ENCODE measurements around the gene KDM4B. TPM values are rescaled to one million over a fixed set of nuclear protein-coding genes. Genes with fewer than 3 reads are reported as not detected.

The KDM4B gene
- total and polyA plus RNA-seq, 2 donors (not counting 1 experiment from before 2014, with no cell fraction given) = 75.5 to 205 TPM

- peaks cover 0 to 27% of the 10 kb centered on the region in 2 experiments for H3K36me3 ChIP-seq (replicated peaks in 1 of 2; ENCODE audit: control extremely low read depth in 1 of 2, control insufficient read depth in 1 of 2, extremely low read depth in 1 of 2, insufficient read depth in 2 of 2, low read length in 1 of 2)
- no peak overlapping the region for H3K4me3 ChIP-seq (ENCODE audit: control extremely low read depth in 1 of 5, extremely low read depth in 1 of 5, insufficient read depth in 1 of 5, low read depth in 2 of 5, low read length in 4 of 5)
These were observed 93.9 kb downstream of the KDM4B start for GRCh38 chr19:5062799-5063198.

DNA sequence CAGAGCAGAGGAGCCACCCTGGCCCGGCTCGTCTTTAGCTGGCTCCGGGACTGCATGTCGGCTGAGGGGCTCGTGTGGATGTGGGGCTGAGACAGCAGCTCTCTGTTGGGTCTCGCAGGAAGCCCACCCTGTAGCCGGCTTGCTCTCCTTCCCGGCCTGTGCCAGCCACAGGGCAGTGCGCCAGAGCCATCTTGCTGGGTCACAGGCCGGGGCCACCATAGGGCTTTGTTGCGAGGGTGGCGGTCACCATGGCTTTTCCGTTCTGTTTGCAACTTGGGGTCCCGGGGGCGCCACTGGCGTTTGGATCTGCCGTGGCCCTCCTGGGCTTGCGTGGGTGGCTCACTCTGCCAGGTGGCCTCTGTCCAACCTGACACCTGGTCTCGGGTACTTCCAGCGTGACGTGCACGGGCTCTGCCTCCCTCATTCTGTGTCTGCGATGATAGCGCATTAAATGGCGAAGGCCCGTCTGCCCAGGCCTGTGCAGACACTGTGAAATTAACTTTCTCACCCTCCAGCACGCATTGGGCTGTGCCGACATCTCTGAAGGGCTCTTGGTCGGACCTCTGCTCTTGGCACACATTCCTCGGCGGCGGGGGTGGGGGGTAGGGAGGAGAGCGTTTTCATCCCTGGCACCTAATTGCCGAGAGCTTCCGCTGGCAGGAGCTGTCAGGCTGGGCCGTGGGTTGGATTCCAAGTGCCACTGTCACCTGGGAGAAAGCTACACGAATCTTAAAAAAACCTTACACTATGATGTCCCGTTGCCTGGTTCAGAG lies 95.1 kb downstream of the KDM4B start:
- Mint-ChIP-seq H3K9me3 (ENCODE audit: insufficient read depth) (peaks cover 5% of the 10 kb centered on the region), H3K4me1 (no peaks in the 10 kb centered on the region), H3K27me3 (no peaks in the 10 kb centered on the region), H3K4me3 (no peak overlapping the region), H3K27ac (no peak overlapping the region)
- 98% methylated on average over 31 of the region's 38 CpGs for WGBS (ENCODE audit: insufficient coverage)
- Histone ChIP-seq H3K9me3 (ENCODE audit: control extremely low read depth in 1 of 3, control insufficient read depth in 2 of 3, insufficient read depth in 1 of 3, low read length in 2 of 3) (peaks cover 0 to 26% (median 8%) of the 10 kb centered on the region in 3 donors), H3K4me2 (replicated peaks; ENCODE audit: low read depth, low read length, poor library complexity, severe bottlenecking) (no peak overlapping the region), H3K4me3 (ENCODE audit: control extremely low read depth in 1 of 5, extremely low read depth in 1 of 5, insufficient read depth in 1 of 5, low read depth in 2 of 5, low read length in 4 of 5) (no peak overlapping the region), H3K27me3 (replicated peaks in 1 of 4; ENCODE audit: control extremely low read depth in 1 of 4, control insufficient read depth in 3 of 4, insufficient read depth in 4 of 4, low read length in 3 of 4) (no peaks in the 10 kb centered on the region), H3K9ac (ENCODE audit: low read length) (no peak overlapping the region), H4K20me1 (ENCODE audit: control insufficient read depth, insufficient read depth, low read length, poor library complexity, severe bottlenecking) (peaks cover 11% of the 10 kb centered on the region), H2AFZ (ENCODE audit: insufficient read depth, low read depth, low read length, poor library complexity, severe bottlenecking) (no peak overlapping the region), H3K36me3 (replicated peaks in 1 of 2; ENCODE audit: control extremely low read depth in 1 of 2, control insufficient read depth in 1 of 2, extremely low read depth in 1 of 2, insufficient read depth in 2 of 2, low read length in 1 of 2) (peaks cover 0 to 27% of the 10 kb centered on the region in 2 experiments), H3K4me1 (ENCODE audit: control insufficient read depth in 2 of 2, insufficient read depth in 2 of 2, low read length in 2 of 2) (no peaks in the 10 kb centered on the region), H3K79me2 (ENCODE audit: control insufficient read depth, insufficient read depth, low read length) (no peaks in the 10 kb centered on the region), H3K27ac (ENCODE audit: low read length in 2 of 2) (no peak overlapping the region)
- TF ChIP-seq, protein P1, sequence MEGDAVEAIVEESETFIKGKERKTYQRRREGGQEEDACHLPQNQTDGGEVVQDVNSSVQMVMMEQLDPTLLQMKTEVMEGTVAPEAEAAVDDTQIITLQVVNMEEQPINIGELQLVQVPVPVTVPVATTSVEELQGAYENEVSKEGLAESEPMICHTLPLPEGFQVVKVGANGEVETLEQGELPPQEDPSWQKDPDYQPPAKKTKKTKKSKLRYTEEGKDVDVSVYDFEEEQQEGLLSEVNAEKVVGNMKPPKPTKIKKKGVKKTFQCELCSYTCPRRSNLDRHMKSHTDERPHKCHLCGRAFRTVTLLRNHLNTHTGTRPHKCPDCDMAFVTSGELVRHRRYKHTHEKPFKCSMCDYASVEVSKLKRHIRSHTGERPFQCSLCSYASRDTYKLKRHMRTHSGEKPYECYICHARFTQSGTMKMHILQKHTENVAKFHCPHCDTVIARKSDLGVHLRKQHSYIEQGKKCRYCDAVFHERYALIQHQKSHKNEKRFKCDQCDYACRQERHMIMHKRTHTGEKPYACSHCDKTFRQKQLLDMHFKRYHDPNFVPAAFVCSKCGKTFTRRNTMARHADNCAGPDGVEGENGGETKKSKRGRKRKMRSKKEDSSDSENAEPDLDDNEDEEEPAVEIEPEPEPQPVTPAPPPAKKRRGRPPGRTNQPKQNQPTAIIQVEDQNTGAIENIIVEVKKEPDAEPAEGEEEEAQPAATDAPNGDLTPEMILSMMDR (IDR thresholded peaks at IDR 0.05) = no peak
- no peak for TF ChIP-seq EZH2 (IDR thresholded peaks at IDR 0.05; ENCODE audit: borderline replicate concordance, insufficient read depth, low read depth, low read length, poor library complexity, severe bottlenecking)
- ATAC-seq (ENCODE audit: low read depth) (no peak), DNase-seq (no peak)
- POLR2A ChIA-PET = no interaction called here
- CTCF ChIA-PET = interaction anchor here (1.6 kb wide), 1 partner anchor 90 kb away, joined by 5 read pairs; no protein-coding TSS in a partner anchor
- intact Hi-C loops (cut with micrococcal nuclease) = no loop called here

More at GRCh38 chr19:5062799-5063198, 93.9 kb downstream of the KDM4B start:
- 100% methylated on average over 2 of the region's 4 CpGs for WGBS (ENCODE audit: insufficient coverage)
- no peak overlapping the region for H3K27ac Mint-ChIP-seq
- Histone ChIP-seq H3K4me1 (ENCODE audit: control insufficient read depth in 2 of 2, insufficient read depth in 2 of 2, low read length in 2 of 2) (no peaks in the 10 kb centered on the region), H3K9me3 (ENCODE audit: control extremely low read depth in 1 of 3, control insufficient read depth in 2 of 3, insufficient read depth in 1 of 3, low read length in 2 of 3) (peaks cover 0 to 26% (median 8%) of the 10 kb centered on the region in 3 donors), H4K20me1 (ENCODE audit: control insufficient read depth, insufficient read depth, low read length, poor library complexity, severe bottlenecking) (peaks cover 11% of the 10 kb centered on the region), H3K79me2 (ENCODE audit: control insufficient read depth, insufficient read depth, low read length) (no peaks in the 10 kb centered on the region), H3K27me3 (replicated peaks in 1 of 4; ENCODE audit: control extremely low read depth in 1 of 4, control insufficient read depth in 3 of 4, insufficient read depth in 4 of 4, low read length in 3 of 4) (no peaks in the 10 kb centered on the region), H3K27ac (ENCODE audit: low read length in 2 of 2) (no peak overlapping the region), H3K9ac (ENCODE audit: low read length) (no peak overlapping the region), H3K4me2 (replicated peaks; ENCODE audit: low read depth, low read length, poor library complexity, severe bottlenecking) (no peak overlapping the region), H2AFZ (ENCODE audit: insufficient read depth, low read depth, low read length, poor library complexity, severe bottlenecking) (no peak overlapping the region)
- H3K9me3 Mint-ChIP-seq (ENCODE audit: insufficient read depth) = peaks cover 5% of the 10 kb centered on the region
- no peak for TF ChIP-seq EZH2 (IDR thresholded peaks at IDR 0.05; ENCODE audit: borderline replicate concordance, insufficient read depth, low read depth, low read length, poor library complexity, severe bottlenecking)
- TF ChIP-seq, protein P1 (IDR thresholded peaks at IDR 0.05) = no peak
- intact Hi-C loops (cut with micrococcal nuclease) = no loop called here
- CTCF ChIA-PET = interaction anchor here (1.6 kb wide), 1 partner anchor 92 kb away, joined by 5 read pairs; no protein-coding TSS in a partner anchor
- DNase-seq = no peak
- H3K4me1 Mint-ChIP-seq = no peaks in the 10 kb centered on the region
- ATAC-seq (ENCODE audit: low read depth) = no peak
- no peaks in the 10 kb centered on the region for H3K27me3 Mint-ChIP-seq
- no peak overlapping the region for H3K4me3 Mint-ChIP-seq
- POLR2A ChIA-PET = no interaction called here

Measured in B cell (primary cell).